Bronchial epithelial cell (primary cell): ENCODE results near the gene CFAP410. TPM values are rescaled to one million over a fixed set of nuclear protein-coding genes. Genes with fewer than 3 reads are reported as not detected.

ENCODE experiments used
- DNase-seq: peaks from one replicate; pipeline ENCODE4 v3.0.0-alpha.2; 2010; ENCODE audit warnings: low read depth
- FAIRE-seq: peaks from 2 replicates; lab custom pipeline; 2011; peaks lifted over from hg19 to GRCh38; lab: Jason Lieb, UNC
- H3K27me3 ChIP-seq: 2 replicates; pipeline ENCODE4 v1.5.1; 2011; ENCODE audit warnings: low read length; ENCODE audit not compliant: control insufficient read depth, insufficient read depth
- H3K36me3 ChIP-seq: 2 replicates; pipeline ENCODE4 v1.5.1; 2011; ENCODE audit warnings: low read length; ENCODE audit not compliant: control insufficient read depth, insufficient read depth
- H3K4me3 ChIP-seq: 2 replicates; pipeline ENCODE4 v1.5.1; 2011; ENCODE audit warnings: mild to moderate bottlenecking, low read depth, low read length, control low read depth
- CTCF ChIP-seq: IDR thresholded peaks from 2 replicates; pipeline ENCODE4 v1.5.1; 2011; ENCODE audit warnings: mild to moderate bottlenecking, moderate library complexity, low read length, control low read depth, inconsistent platforms; ENCODE audit not compliant: insufficient read depth, severe bottlenecking
- total RNA-seq: library from RNA; depleted of rRNA; stranded (reverse); fragments of >200 nt; gene quantifications from 2 replicates; pipeline ENCODE4 v1.2.1, GENCODE V29; 2014

The CFAP410 gene
- total RNA-seq, 1 donor from 2014 or later = 6.1 TPM

GRCh38 chr21:44324854-44325107 is 14.4 kb downstream of the CFAP410 start:
- FAIRE-seq (no peak), DNase-seq (no peak)
- TF ChIP-seq CTCF = no peak
- Histone ChIP-seq H3K4me3 (no peak overlapping the region), H3K27me3 (no peaks in the 10 kb centered on the region), H3K36me3 (peaks cover 23% of the 10 kb centered on the region)

- no peak for FAIRE-seq
- no peaks in the 10 kb centered on the region for H3K27me3 ChIP-seq
- peaks cover 27% of the 10 kb centered on the region for H3K36me3 ChIP-seq
- no peak for DNase-seq
- no peak for TF ChIP-seq CTCF
- no peak overlapping the region for H3K4me3 ChIP-seq
Observed at GRCh38 chr21:44324106-44324853, 14.9 kb downstream of the CFAP410 start.

- Histone ChIP-seq H3K27me3 (no peaks in the 10 kb centered on the region), H3K4me3 (no peak overlapping the region), H3K36me3 (peaks cover 27% of the 10 kb centered on the region)
- TF ChIP-seq CTCF = no peak
- FAIRE-seq = no peak
- DNase-seq = no peak
Observed at GRCh38 chr21:44323591-44323990, 15.6 kb downstream of the CFAP410 start.

- DNase-seq (no peak), FAIRE-seq (no peak)
- H3K4me3 ChIP-seq = no peak overlapping the region
- TF ChIP-seq CTCF = no peak
- H3K27me3 ChIP-seq = no peaks in the 10 kb centered on the region
- peaks cover 29% of the 10 kb centered on the region for H3K36me3 ChIP-seq
Observed at GRCh38 chr21:44322621-44323325, 16.4 kb downstream of the CFAP410 start.

GRCh38 chr21:44321846-44322450 is 17.2 kb downstream of the CFAP410 start:
- Histone ChIP-seq H3K4me3 (no peak overlapping the region), H3K27me3 (no peaks in the 10 kb centered on the region), H3K36me3 (peaks cover 37% of the 10 kb centered on the region)
- DNase-seq (no peak), FAIRE-seq (no peak)
- TF ChIP-seq CTCF = no peak
